ENCODE measurements around the gene PLA2G3. TPM values are rescaled to one million over a fixed set of nuclear protein-coding genes. Genes with fewer than 3 reads are reported as not detected.

The PLA2G3 gene
- total and polyA plus RNA-seq, 9 donors = 0.13 TPM; not detected in 8

GRCh38 chr22:31088233-31088986, 51.9 kb downstream of the PLA2G3 start:
- peaks cover 9% of the 10 kb centered on the region for H3K4me1 ChIP-seq (ENCODE audit: insufficient read depth)
- TF ChIP-seq EP300 (IDR thresholded peaks at IDR 0.05) (no peak), CTCF (IDR thresholded peaks at IDR 0.05) (no peak), POLR2A (IDR thresholded peaks at IDR 0.05) (no peak)
- no peaks in the 10 kb centered on the region for H3K9me3 ChIP-seq
- peak overlapping the region in 1 of 2 donors; percentile 4 for H3K27ac ChIP-seq
- H3K27me3 ChIP-seq = no peaks in the 10 kb centered on the region
- no peak overlapping the region for H3K4me3 ChIP-seq
- peak in 2 of 5 donors; percentile 28 to 30 for DNase-seq
- WGBS, 3 donors = 84 to 87% (median 85%) methylated on average over 26 of the region's 26 CpGs
- no peaks in the 10 kb centered on the region for H3K36me3 ChIP-seq
- intact Hi-C loops (cut with DNase I) = loop anchor here (5.0 to 10.0 kb wide), 4 partner anchors 59 to 444 kb away; partner anchors contain the start of genes MORC2 (in 2 of the 4) and TUG1 (in 2 of the 4)

- TF ChIP-seq EP300 (IDR thresholded peaks at IDR 0.05) (no peak), CTCF (IDR thresholded peaks at IDR 0.05) (no peak), POLR2A (IDR thresholded peaks at IDR 0.05) (no peak)
- H3K4me3 ChIP-seq = no peak overlapping the region
- intact Hi-C loops (cut with DNase I) = loop anchor here (5.0 to 10.0 kb wide), 4 partner anchors 60 to 443 kb away; partner anchors contain the start of genes MORC2 (in 2 of the 4) and TUG1 (in 2 of the 4)
These were observed 52.5 kb downstream of the PLA2G3 start for GRCh38 chr22:31087744-31088215.

GRCh38 chr22:31086703-31087330, 53.5 kb downstream of the PLA2G3 start:
- TF ChIP-seq POLR2A (IDR thresholded peaks at IDR 0.05) = no peak
- H3K27ac ChIP-seq = no peak overlapping the region
- DNase-seq = peak in 1 of 5 donors; percentile 31
- H3K9me3 ChIP-seq = no peaks in the 10 kb centered on the region
- H3K4me1 ChIP-seq (ENCODE audit: insufficient read depth) = peaks cover 13% of the 10 kb centered on the region
- WGBS, 3 donors = 62 to 71% (median 69%) methylated on average over 8 of the region's 8 CpGs
- intact Hi-C loops (cut with DNase I) = loop anchor here (5.0 to 10.0 kb wide), 4 partner anchors 60 to 442 kb away; partner anchors contain the start of genes MORC2 (in 2 of the 4) and TUG1 (in 2 of the 4)
- no peaks in the 10 kb centered on the region for H3K27me3 ChIP-seq
- H3K36me3 ChIP-seq = no peaks in the 10 kb centered on the region
- H3K4me3 ChIP-seq = no peak overlapping the region

More at GRCh38 chr22:31087744-31088215, 52.5 kb downstream of the PLA2G3 start:
- no peak overlapping the region for H3K27ac ChIP-seq
- WGBS, 3 donors = 85 to 88% (median 86%) methylated on average over 20 to 21 of the region's 21 CpGs
- DNase-seq = peak in 2 of 5 donors; percentile 27 to 31
- no peaks in the 10 kb centered on the region for H3K36me3 ChIP-seq
- peaks cover 12% of the 10 kb centered on the region for H3K4me1 ChIP-seq (ENCODE audit: insufficient read depth)
- H3K27me3 ChIP-seq = no peaks in the 10 kb centered on the region
- H3K9me3 ChIP-seq = no peaks in the 10 kb centered on the region

- TF ChIP-seq EP300 (IDR thresholded peaks at IDR 0.05) (no peak), CTCF (IDR thresholded peaks at IDR 0.05) (no peak), POLR2A (IDR thresholded peaks at IDR 0.05) (no peak)
- peak in 1 of 5 donors; percentile 29 for DNase-seq
- H3K9me3 ChIP-seq = no peaks in the 10 kb centered on the region
- WGBS, 3 donors = 71 to 76% (median 75%) methylated on average over 3 of the region's 3 CpGs
- no peak overlapping the region for H3K4me3 ChIP-seq
- H3K27ac ChIP-seq = peak overlapping the region in 1 of 2 donors; percentile 40
- intact Hi-C loops (cut with DNase I) = loop anchor here (2.0 to 10.0 kb wide), 5 partner anchors 61 to 441 kb away; partner anchors contain the start of genes MORC2 (in 2 of the 4) and TUG1 (in 2 of the 4)
- H3K4me1 ChIP-seq (ENCODE audit: insufficient read depth) = peaks cover 14% of the 10 kb centered on the region
- no peaks in the 10 kb centered on the region for H3K36me3 ChIP-seq
- no peaks in the 10 kb centered on the region for H3K27me3 ChIP-seq
These were observed 54.4 kb downstream of the PLA2G3 start for GRCh38 chr22:31085928-31086327.

All from ovary (tissue), 9 donors.